Measurements from ENCODE around the gene PPP2R5C. TPM values are rescaled to one million over a fixed set of nuclear protein-coding genes. Genes with fewer than 3 reads are reported as not detected.
A peak's percentile ranks its signal among the peaks of the same experiment; 100 is the strongest.

The PPP2R5C gene
- total and polyA plus RNA-seq, 9 of the 15 experiments (the other 6 are each of a cell fraction or from before 2014, with no cell fraction given): 284 to 617 (median 395) TPM

DNA sequence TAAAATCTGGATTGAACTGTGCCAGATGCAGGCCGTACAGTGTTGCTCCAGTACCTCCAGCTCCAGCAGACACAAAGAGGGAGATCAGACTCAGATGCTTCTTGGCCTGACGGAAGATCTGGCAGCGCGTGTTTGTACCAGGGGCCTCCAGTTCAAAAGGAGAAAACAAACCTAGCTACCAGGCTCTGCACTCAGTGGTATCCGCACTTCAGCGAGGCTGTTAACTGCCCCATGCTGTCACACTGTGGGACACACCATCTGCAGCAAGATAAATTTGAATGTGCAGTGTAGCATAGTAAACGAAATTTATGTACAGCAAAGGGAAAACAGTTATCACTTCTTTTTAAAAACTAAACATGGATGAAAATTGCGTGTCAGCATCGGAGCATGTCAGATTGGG is 208.0 kb downstream of the PPP2R5C start:
- no peak for FAIRE-seq
- no peak overlapping the region for H2AFZ ChIP-seq (ENCODE audit: low read depth, low read length)
- H3K36me3 ChIP-seq (ENCODE audit: control insufficient read depth, insufficient read depth, low read length): peaks cover 43% of the 10 kb centered on the region
- POLR2A ChIA-PET: interaction anchor here (0.6 kb wide), 1 partner anchor 35 kb away, joined by 3 read pairs; no protein-coding TSS in a partner anchor
- H3K4me1 ChIP-seq (replicated peaks in 1 of 2; ENCODE audit: control insufficient read depth in 2 of 2, insufficient read depth in 2 of 2, low read length in 2 of 2): peaks cover 10 to 13% of the 10 kb centered on the region in 2 experiments; a peak in 4 of 5 replicates
- peaks cover 7% of the 10 kb centered on the region; the same call in 1 of the 2 replicates for H4K20me1 ChIP-seq (replicated peaks; ENCODE audit: control insufficient read depth, insufficient read depth, low read length)
- WGBS (ENCODE audit: insufficient coverage, low coverage, missing lambda C conversion rate): 57% methylated on average over 6 of the region's 9 CpGs
- no peak overlapping the region for H3K27ac ChIP-seq (ENCODE audit: extremely low read depth, low read depth, low read length)
- intact Hi-C loops (cut with micrococcal nuclease) (loop anchor here (10.0 kb wide), 1 partner anchor 535 kb away; the partner anchor contains the start of gene ANKRD9), in situ Hi-C loops (cut with MboI) (no loop called here)
- H3K9me1 ChIP-seq (ENCODE audit: control insufficient read depth, insufficient read depth, low read length): no peaks in the 10 kb centered on the region
- no peaks in the 10 kb centered on the region for H3K9me3 ChIP-seq (replicated peaks; ENCODE audit: control insufficient read depth, insufficient read depth, low read depth, low read length)
- TF ChIP-seq, protein P1, sequence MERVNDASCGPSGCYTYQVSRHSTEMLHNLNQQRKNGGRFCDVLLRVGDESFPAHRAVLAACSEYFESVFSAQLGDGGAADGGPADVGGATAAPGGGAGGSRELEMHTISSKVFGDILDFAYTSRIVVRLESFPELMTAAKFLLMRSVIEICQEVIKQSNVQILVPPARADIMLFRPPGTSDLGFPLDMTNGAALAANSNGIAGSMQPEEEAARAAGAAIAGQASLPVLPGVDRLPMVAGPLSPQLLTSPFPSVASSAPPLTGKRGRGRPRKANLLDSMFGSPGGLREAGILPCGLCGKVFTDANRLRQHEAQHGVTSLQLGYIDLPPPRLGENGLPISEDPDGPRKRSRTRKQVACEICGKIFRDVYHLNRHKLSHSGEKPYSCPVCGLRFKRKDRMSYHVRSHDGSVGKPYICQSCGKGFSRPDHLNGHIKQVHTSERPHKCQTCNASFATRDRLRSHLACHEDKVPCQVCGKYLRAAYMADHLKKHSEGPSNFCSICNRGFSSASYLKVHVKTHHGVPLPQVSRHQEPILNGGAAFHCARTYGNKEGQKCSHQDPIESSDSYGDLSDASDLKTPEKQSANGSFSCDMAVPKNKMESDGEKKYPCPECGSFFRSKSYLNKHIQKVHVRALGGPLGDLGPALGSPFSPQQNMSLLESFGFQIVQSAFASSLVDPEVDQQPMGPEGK (CRISPR knock-in tag; IDR thresholded peaks at IDR 0.05; ENCODE audit: borderline replicate concordance): no peak
- TF ChIP-seq ZNF282 (CRISPR knock-in tag; IDR thresholded peaks at IDR 0.05) (no peak), RAD21 (CRISPR knock-in tag; conservative IDR thresholded peaks at IDR 0.05 in 1 of 2, IDR thresholded peaks at IDR 0.05 in 1 of 2) (no peak), L3MBTL2 (IDR thresholded peaks at IDR 0.05) (no peak), ZNF165 (CRISPR knock-in tag; IDR thresholded peaks at IDR 0.05; ENCODE audit: borderline replicate concordance) (no peak), STAG1 (CRISPR knock-in tag; IDR thresholded peaks at IDR 0.05; ENCODE audit: borderline replicate concordance) (no peak)
- TF ChIP-seq, protein P2, sequence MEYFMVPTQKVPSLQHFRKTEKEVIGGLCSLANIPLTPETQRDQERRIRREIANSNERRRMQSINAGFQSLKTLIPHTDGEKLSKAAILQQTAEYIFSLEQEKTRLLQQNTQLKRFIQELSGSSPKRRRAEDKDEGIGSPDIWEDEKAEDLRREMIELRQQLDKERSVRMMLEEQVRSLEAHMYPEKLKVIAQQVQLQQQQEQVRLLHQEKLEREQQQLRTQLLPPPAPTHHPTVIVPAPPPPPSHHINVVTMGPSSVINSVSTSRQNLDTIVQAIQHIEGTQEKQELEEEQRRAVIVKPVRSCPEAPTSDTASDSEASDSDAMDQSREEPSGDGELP (CRISPR knock-in tag; IDR thresholded peaks at IDR 0.05; ENCODE audit: borderline replicate concordance): no peak
- H3K27me3 ChIP-seq (ENCODE audit: control insufficient read depth in 2 of 2, insufficient read depth in 2 of 2, low read length in 2 of 2): no peaks in the 10 kb centered on the region
- no peak overlapping the region for H3K4me3 ChIP-seq
- H3K4me2 ChIP-seq (ENCODE audit: insufficient read depth, low read length): no peak overlapping the region
- H3K79me2 ChIP-seq (ENCODE audit: control insufficient read depth, insufficient read depth, low read length): peaks cover 95% of the 10 kb centered on the region
- no peak for ATAC-seq
- no peak for DNase-seq (ENCODE audit: extremely low read depth in 1 of 4, low spot score in 3 of 4)
- CTCF ChIA-PET (ENCODE audit: low intra/inter-chr PET ratio): no interaction called here
- BruUV-seq (replicated peaks): no TSS peak
- H3K9ac ChIP-seq (ENCODE audit: insufficient read depth in 1 of 2, low read depth in 2 of 2, low read length in 2 of 2): peak overlapping the region in 1 of 2 experiments; percentile 52; a peak in 1 of 4 replicates
